Spleen (tissue), 11 donors: Measurements from ENCODE around the gene SLC7A11. TPM values are rescaled to one million over a fixed set of nuclear protein-coding genes. Genes with fewer than 3 reads are reported as not detected.

ENCODE experiments used
- DNase-seq: peaks from one replicate; pipeline ENCODE4 v3.0.0-alpha.2; 2020
- H3K27ac ChIP-seq, 8 donors: fragments of 200-600 bp; sonication (generic) in 7 of 8; 1 replicate in 4 of 8; 2 replicates in 4 of 8; pipeline versions ENCODE4 v1.5.0 to v1.8.0; 2016 to 2021; ENCODE audit warnings: inconsistent platforms in 4 of 8, mild to moderate bottlenecking in 4 of 8, moderate library complexity in 1 of 8
- H3K27me3 ChIP-seq, 7 donors: fragments of 200-600 bp; sonication (generic) in 6 of 7; replicated peaks in 1 of 7; 1 replicate in 4 of 7; 2 replicates in 3 of 7; pipeline versions ENCODE4 v1.5.0 to v1.8.0; 2016 to 2021; ENCODE audit warnings: inconsistent platforms in 3 of 7, mild to moderate bottlenecking in 1 of 7
- H3K36me3 ChIP-seq, 6 donors: fragments of 200-600 bp; sonication (generic) in 5 of 6; 1 replicate in 4 of 6; 2 replicates in 2 of 6; pipeline versions ENCODE4 v1.5.0 to v1.8.0; 2016 to 2021; ENCODE audit warnings: inconsistent platforms in 2 of 6
- H3K4me1 ChIP-seq, 6 donors: fragments of 200-600 bp; sonication (generic) in 5 of 6; 1 replicate in 3 of 6; 2 replicates in 3 of 6; pipeline versions ENCODE4 v1.5.0 to v1.8.0; 2016 to 2021; ENCODE audit warnings: inconsistent platforms in 3 of 6
- H3K4me3 ChIP-seq, 8 donors: fragments of 200-600 bp; sonication (generic) in 7 of 8; 1 replicate in 4 of 8; 2 replicates in 4 of 8; pipeline versions ENCODE4 v1.5.0 to v1.8.0; 2016 to 2021; ENCODE audit warnings: inconsistent platforms in 4 of 8, mild to moderate bottlenecking in 4 of 8, moderate library complexity in 2 of 8
- H3K9me3 ChIP-seq, 8 donors: fragments of 200-600 bp; sonication (generic) in 7 of 8; 1 replicate in 4 of 8; 2 replicates in 4 of 8; pipeline versions ENCODE4 v1.5.0 to v1.8.0; 2016 to 2021; ENCODE audit warnings: inconsistent platforms in 4 of 8
- CTCF ChIP-seq, 11 experiments: fragments of 200-600 bp in 7 of 11; fragments of 450-650 bp in 4 of 11; sonication (generic) in 4 of 11; IDR thresholded peaks in 8 of 11; conservative IDR thresholded peaks in 3 of 11; 1 replicate in 7 of 11; 2 replicates in 4 of 11; pipeline versions ENCODE4 v1.4.0 to v1.8.0; 2016 to 2021; ENCODE audit warnings: antibody characterized with exemption in 11 of 11, inconsistent platforms in 4 of 11, mild to moderate bottlenecking in 1 of 11
- POLR2A ChIP-seq, 3 donors: fragments of 450-650 bp; IDR thresholded peaks; one replicate each; pipeline ENCODE4 v1.5.1; 2017; ENCODE audit warnings: antibody characterized with exemption in 3 of 3, mild to moderate bottlenecking in 1 of 3
- POLR2AphosphoS5 ChIP-seq, 3 donors: sonication (generic); formaldehyde crosslinking; IDR thresholded peaks; one replicate each; pipeline ENCODE4 v1.5.1; 2017; ENCODE audit warnings: antibody characterized with exemption in 3 of 3
- WGBS, 5 donors: extraction: QIAGEN DNeasy Blood & Tissue Kit in 3 of 5; methylation state at CpG; one replicate each; pipeline versions ENCODE4 v1.1.5 to v1.1.7; 2013 to 2018; 5-methylcytosine and 5-hydroxymethylcytosine counted together
- intact Hi-C: fragments of 100-400 bp; cut with DNase I; formaldehyde crosslinking; loops from one replicate; pipeline ENCODE4 v1.15.0; 2023; ENCODE audit warnings: low total_unique reads
- polyA plus RNA-seq, 3 donors: library from polyadenylated mRNA; stranded (reverse); fragments of 200-250 nt; gene quantifications; one replicate each; pipeline ENCODE4 v1.2.1, GENCODE V29; 2013
- total RNA-seq, 7 donors: library from RNA; depleted of rRNA in 3 of 7; stranded (reverse); fragments of >200 nt in 3 of 7; fragmentation: NEBNext Ultra II Directional in 4 of 7; extraction: Animal tissue kit (Norgen Biotek cat#: 25700) in 4 of 7; gene quantifications; one replicate each; pipeline versions ENCODE4 v1.1.0 to v1.2.1, GENCODE V29; 2016 to 2021
- donor health status: healthy with polysubstance abuse.
- donor health status: DM: no; HTN: no; CAD: no; lungs with moderate emphysema.
- donor health status: DM: no; HTN: no; CAD: no.
- donor health status: Bipolar disorder and iron deficiency.
- donor health status: healthy.
- donor health status: DM: no; HTN: no; CAD: no.
- donor health status: DM: yes; HTN: yes; CAD: no.

SLC7A11 gene
- total and polyA plus RNA-seq, 10 donors = 0.13 to 2.1 (median 0.52) TPM

GRCh38 chr4:138255917-138256597 lies 13.9 kb upstream of the SLC7A11 start:
- WGBS, 5 donors = 91 to 94% (median 94%) methylated on average over 8 to 9 of the region's 9 CpGs
- H3K36me3 ChIP-seq = no peaks in the 10 kb centered on the region
- H3K4me1 ChIP-seq = peaks cover 0 to 7% (median 0%) of the 10 kb centered on the region in 6 donors
- H3K9me3 ChIP-seq = no peaks in the 10 kb centered on the region
- no peak overlapping the region for H3K27ac ChIP-seq
- no peak overlapping the region for H3K4me3 ChIP-seq
- no peak for TF ChIP-seq CTCF (IDR thresholded peaks at IDR 0.05 in 8 of 11, conservative IDR thresholded peaks at IDR 0.05 in 3 of 11)
- no peak for TF ChIP-seq POLR2A (IDR thresholded peaks at IDR 0.05)
- no peak for TF ChIP-seq POLR2AphosphoS5 (IDR thresholded peaks at IDR 0.05)
- no peaks in the 10 kb centered on the region for H3K27me3 ChIP-seq
- no peak for DNase-seq
- intact Hi-C loops = no loop called here

GRCh38 chr4:138252551-138252950 lies 10.4 kb upstream of the SLC7A11 start:
- DNase-seq = no peak
- Histone ChIP-seq H3K4me3 (no peak overlapping the region), H3K27ac (no peak overlapping the region), H3K9me3 (no peaks in the 10 kb centered on the region), H3K4me1 (peaks cover 0 to 7% (median 0%) of the 10 kb centered on the region in 6 donors), H3K36me3 (no peaks in the 10 kb centered on the region), H3K27me3 (no peaks in the 10 kb centered on the region)
- WGBS, 5 donors = 87 to 96% (median 90%) methylated on average over 2 of the region's 2 CpGs
- intact Hi-C loops = no loop called here
- TF ChIP-seq CTCF (IDR thresholded peaks at IDR 0.05 in 8 of 11, conservative IDR thresholded peaks at IDR 0.05 in 3 of 11) (no peak), POLR2A (IDR thresholded peaks at IDR 0.05) (no peak), POLR2AphosphoS5 (IDR thresholded peaks at IDR 0.05) (no peak)

- Histone ChIP-seq H3K9me3 (no peaks in the 10 kb centered on the region), H3K27me3 (no peaks in the 10 kb centered on the region), H3K36me3 (no peaks in the 10 kb centered on the region), H3K4me1 (peaks cover 0 to 7% (median 0%) of the 10 kb centered on the region in 6 donors), H3K4me3 (no peak overlapping the region), H3K27ac (no peak overlapping the region)
- DNase-seq = no peak
- intact Hi-C loops = no loop called here
- TF ChIP-seq CTCF (IDR thresholded peaks at IDR 0.05 in 8 of 11, conservative IDR thresholded peaks at IDR 0.05 in 3 of 11) = no peak
- 86 to 93% (median 92%) methylated on average over 5 of the region's 5 CpGs for WGBS, 5 donors
These were observed 9.8 kb upstream of the SLC7A11 start for GRCh38 chr4:138251938-138252337.

GRCh38 chr4:138249132-138249531 lies 7.0 kb upstream of the SLC7A11 start:
- no peaks in the 10 kb centered on the region for H3K36me3 ChIP-seq
- no peak overlapping the region for H3K27ac ChIP-seq
- WGBS, 5 donors = 60 to 82% (median 64%) methylated on average over 2 of the region's 2 CpGs
- no peaks in the 10 kb centered on the region for H3K4me1 ChIP-seq
- intact Hi-C loops = no loop called here
- no peak for TF ChIP-seq POLR2A (IDR thresholded peaks at IDR 0.05)
- no peak for TF ChIP-seq POLR2AphosphoS5 (IDR thresholded peaks at IDR 0.05)
- no peak for TF ChIP-seq CTCF (IDR thresholded peaks at IDR 0.05 in 8 of 11, conservative IDR thresholded peaks at IDR 0.05 in 3 of 11)
- no peaks in the 10 kb centered on the region for H3K27me3 ChIP-seq
- no peaks in the 10 kb centered on the region for H3K9me3 ChIP-seq
- DNase-seq = no peak
- no peak overlapping the region for H3K4me3 ChIP-seq
